ENCODE results near the gene TRAPPC10.

The TRAPPC10 gene

DNA sequence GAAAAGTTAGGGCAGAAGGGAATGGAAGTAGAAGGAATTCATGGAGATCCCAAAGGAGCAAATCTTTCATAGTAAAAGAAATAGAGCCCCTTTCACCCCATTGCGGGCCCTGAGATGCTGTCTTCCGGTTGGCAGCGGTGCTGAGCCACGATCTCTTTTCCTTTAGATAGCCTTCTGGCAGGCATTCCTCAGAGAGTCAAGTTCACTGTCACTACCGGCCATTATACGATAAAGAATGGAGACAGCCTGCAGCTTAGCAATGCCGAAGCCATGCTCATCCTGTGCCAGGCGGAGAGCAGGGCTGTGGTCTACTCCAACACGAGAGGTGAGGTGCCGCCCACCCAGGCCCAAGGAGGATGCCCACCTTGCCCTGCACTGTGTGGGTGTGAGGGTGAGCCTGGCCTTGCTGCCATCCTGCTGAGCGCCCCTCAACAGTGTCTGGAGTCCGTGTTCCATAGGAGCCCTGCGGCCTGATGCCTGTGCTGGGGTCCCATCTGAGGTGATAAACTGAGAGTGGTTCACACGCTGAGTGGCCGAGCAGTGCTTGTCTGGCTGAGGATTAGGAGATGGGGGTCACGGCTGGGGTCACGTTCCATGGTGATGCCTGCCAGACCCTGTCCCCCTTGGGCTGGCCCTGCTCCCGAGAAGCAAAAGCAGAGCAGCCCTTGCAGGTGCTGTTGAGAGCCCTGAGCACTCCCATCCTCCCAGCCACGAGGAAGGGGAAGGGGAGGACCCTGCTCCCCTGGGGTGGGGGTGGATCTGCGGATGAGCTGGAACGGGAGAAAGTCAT, 74.7 kb downstream of the TRAPPC10 start:
- H3K27ac ChIP-seq, result no peak overlapping the region
- H3K4me1 ChIP-seq, result no peaks in the 10 kb centered on the region

DNA sequence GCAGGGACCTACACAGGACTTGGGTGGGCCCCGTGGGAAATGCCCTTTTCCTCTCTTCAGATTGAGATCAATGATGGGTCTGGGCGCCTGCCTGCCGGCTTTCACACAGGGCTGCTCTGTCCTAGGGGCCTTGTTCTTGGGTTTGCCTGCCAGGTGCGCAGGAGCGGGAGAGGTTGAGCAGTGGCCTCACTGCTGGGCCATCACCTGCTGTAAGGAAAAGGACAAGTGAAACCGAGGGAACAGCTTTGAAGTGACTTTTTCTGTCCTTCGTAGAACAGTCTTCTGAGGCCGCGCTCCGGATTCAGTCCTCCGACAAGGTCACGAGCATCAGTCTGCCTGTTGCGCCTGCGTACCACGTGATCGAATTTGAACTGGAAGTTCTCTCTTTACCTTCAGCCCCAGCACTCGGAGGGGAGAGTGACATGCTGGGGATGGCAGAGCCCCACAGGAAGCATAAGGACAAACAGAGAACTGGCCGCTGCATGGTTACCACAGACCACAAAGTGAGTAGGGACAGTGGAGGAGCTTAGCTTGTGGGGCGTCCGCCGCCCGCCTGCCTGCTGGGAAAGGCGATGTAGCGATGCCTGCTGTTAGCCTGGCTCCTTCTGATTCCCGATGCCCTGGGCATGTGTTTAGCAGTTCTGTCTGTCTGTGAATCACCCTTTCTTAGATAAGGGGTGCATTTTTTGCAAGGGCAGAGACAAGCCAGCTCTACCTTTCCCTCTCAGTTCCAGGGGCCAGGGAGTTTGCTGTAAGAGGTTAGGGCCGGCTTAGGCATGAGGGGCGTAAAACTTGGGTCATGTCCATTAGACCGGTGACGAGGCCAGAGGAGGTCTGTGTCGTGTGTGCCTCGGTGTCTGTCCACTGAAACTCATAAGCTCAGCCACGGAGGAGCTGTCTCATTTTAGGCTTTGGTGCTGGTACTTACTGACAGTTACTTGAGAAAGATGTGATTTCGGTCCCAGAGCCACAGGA, 75.6 kb downstream of the TRAPPC10 start:
- H3K36me3 ChIP-seq (ENCODE audit: control insufficient read depth, insufficient read depth, low read length), result no peaks in the 10 kb centered on the region

More for the DNA sequence above, 74.7 kb downstream of the TRAPPC10 start:
- Histone ChIP-seq H3K9ac (no peak overlapping the region), H3K9me3 (ENCODE audit: control insufficient read depth, low read length) (no peaks in the 10 kb centered on the region), H3K4me2 (ENCODE audit: low read length) (no peak overlapping the region), H3K27me3 (ENCODE audit: control insufficient read depth, insufficient read depth, low read length) (no peaks in the 10 kb centered on the region), H3K4me3 (ENCODE audit: low read depth, low read length) (no peak overlapping the region), H3K36me3 (ENCODE audit: control insufficient read depth, insufficient read depth, low read length) (no peaks in the 10 kb centered on the region), H2AFZ (no peak overlapping the region), H3K79me2 (no peaks in the 10 kb centered on the region)
- TF ChIP-seq, protein P1, sequence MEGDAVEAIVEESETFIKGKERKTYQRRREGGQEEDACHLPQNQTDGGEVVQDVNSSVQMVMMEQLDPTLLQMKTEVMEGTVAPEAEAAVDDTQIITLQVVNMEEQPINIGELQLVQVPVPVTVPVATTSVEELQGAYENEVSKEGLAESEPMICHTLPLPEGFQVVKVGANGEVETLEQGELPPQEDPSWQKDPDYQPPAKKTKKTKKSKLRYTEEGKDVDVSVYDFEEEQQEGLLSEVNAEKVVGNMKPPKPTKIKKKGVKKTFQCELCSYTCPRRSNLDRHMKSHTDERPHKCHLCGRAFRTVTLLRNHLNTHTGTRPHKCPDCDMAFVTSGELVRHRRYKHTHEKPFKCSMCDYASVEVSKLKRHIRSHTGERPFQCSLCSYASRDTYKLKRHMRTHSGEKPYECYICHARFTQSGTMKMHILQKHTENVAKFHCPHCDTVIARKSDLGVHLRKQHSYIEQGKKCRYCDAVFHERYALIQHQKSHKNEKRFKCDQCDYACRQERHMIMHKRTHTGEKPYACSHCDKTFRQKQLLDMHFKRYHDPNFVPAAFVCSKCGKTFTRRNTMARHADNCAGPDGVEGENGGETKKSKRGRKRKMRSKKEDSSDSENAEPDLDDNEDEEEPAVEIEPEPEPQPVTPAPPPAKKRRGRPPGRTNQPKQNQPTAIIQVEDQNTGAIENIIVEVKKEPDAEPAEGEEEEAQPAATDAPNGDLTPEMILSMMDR (IDR thresholded peaks at IDR 0.05), result no peak

DNA sequence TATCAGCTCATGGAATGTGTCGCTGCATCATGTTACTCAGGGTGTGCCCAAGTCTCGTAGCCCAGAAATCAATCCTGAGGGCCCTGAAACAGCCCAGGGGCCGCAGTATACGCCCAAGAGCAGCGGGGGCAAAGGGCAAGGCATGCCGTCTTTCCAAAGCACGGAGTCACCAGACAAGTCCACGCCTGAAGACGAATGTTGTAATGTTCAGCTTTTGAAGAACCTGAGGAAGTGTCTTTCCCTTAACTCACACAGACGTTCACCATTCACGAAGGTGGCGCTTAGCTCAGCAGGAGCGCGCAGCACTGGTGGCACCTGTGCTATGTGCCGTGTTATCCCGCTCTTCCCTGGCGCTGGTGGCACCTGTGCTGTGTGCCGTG, 76.3 kb downstream of the TRAPPC10 start:
- Histone ChIP-seq H3K4me1 (no peaks in the 10 kb centered on the region), H3K79me2 (no peaks in the 10 kb centered on the region), H3K4me3 (ENCODE audit: low read depth, low read length) (no peak overlapping the region), H2AFZ (no peak overlapping the region), H3K9me3 (ENCODE audit: control insufficient read depth, low read length) (no peaks in the 10 kb centered on the region), H3K27ac (no peak overlapping the region), H3K4me2 (ENCODE audit: low read length) (no peak overlapping the region), H3K9ac (no peak overlapping the region), H3K36me3 (ENCODE audit: control insufficient read depth, insufficient read depth, low read length) (no peaks in the 10 kb centered on the region), H3K27me3 (ENCODE audit: control insufficient read depth, insufficient read depth, low read length) (no peaks in the 10 kb centered on the region)
- TF ChIP-seq, protein P1 (IDR thresholded peaks at IDR 0.05), result no peak

More for the DNA sequence above, 75.6 kb downstream of the TRAPPC10 start:
- Histone ChIP-seq H3K4me2 (ENCODE audit: low read length) (no peak overlapping the region), H3K4me1 (no peaks in the 10 kb centered on the region), H3K27me3 (ENCODE audit: control insufficient read depth, insufficient read depth, low read length) (no peaks in the 10 kb centered on the region), H3K9me3 (ENCODE audit: control insufficient read depth, low read length) (no peaks in the 10 kb centered on the region), H3K27ac (no peak overlapping the region), H3K79me2 (no peaks in the 10 kb centered on the region), H3K9ac (no peak overlapping the region), H2AFZ (no peak overlapping the region), H3K4me3 (ENCODE audit: low read depth, low read length) (no peak overlapping the region)
- TF ChIP-seq, protein P1 (IDR thresholded peaks at IDR 0.05), result no peak

DNA sequence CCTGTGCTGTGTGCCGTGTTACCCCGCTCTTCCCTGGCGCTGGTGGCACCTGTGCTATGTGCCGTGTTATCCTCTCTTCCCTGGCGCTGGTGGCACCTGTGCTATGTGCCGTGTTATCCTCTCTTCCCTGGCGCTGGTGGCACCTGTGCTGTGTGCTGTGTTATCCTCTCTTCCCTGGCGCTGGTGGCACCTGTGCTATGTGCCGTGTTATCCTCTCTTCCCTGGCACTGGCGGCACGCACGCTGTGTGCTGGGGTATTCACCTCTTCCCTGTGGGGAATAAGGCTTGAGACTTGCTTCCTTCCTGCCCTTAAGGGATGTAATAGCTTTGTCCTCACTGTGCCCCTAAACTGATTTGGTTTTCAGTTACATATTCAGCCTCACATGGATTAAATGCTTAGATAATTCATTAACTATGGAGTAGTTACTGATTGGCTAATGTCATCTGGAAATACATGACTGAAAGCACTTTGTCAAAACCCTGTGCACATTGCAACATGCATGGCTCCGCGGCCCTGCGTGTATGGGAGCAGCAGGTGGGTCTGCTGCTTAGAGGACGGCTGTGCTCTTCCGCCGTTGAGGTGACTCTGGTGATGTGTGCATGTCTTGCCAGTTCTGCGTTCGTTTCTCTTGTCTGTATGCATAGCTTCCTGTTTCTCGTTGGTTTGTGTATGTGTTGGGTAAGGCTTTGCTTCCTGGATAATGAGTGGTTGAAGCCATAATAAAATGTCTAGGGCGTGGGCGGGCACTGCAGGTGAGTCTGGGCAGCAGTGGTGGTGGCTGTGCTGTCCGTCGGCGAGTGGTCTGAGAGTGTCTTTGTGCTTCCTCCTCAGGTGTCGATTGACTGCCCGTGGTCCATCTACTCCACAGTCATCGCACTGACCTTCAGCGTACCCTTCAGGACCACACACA, 77.1 kb downstream of the TRAPPC10 start:
- TF ChIP-seq, protein P1 (IDR thresholded peaks at IDR 0.05), result no peak
- no peak overlapping the region for H3K4me3 ChIP-seq (ENCODE audit: low read depth, low read length)
- H3K27ac ChIP-seq, result no peak overlapping the region
- H3K4me1 ChIP-seq, result no peaks in the 10 kb centered on the region
- H3K27me3 ChIP-seq (ENCODE audit: control insufficient read depth, insufficient read depth, low read length), result no peaks in the 10 kb centered on the region
- H3K9ac ChIP-seq, result no peak overlapping the region
- no peaks in the 10 kb centered on the region for H3K79me2 ChIP-seq
- no peaks in the 10 kb centered on the region for H3K36me3 ChIP-seq (ENCODE audit: control insufficient read depth, insufficient read depth, low read length)
- no peak overlapping the region for H3K4me2 ChIP-seq (ENCODE audit: low read length)
- H3K9me3 ChIP-seq (ENCODE audit: control insufficient read depth, low read length), result no peaks in the 10 kb centered on the region
- H2AFZ ChIP-seq, result no peak overlapping the region
